H1 (cell line): ENCODE results near the gene FRRS1. TPM values are rescaled to one million over a fixed set of nuclear protein-coding genes. Genes with fewer than 3 reads are reported as not detected.

Experiments
- CTCF ChIA-PET: fragments of 300-600 bp; sonication (Branson Sonifier 250); formaldehyde crosslinking; loops from one replicate; lab custom pipeline; 2021; ENCODE audit not compliant: partially characterized antibody; lab: Charles Lee
- POLR2A ChIA-PET: fragments of 300-600 bp; sonication (Branson Sonifier 250); formaldehyde crosslinking; loops from one replicate; lab custom pipeline; 2021; ENCODE audit warnings: inconsistent platforms; ENCODE audit not compliant: partially characterized antibody; lab: Charles Lee
- DNase-seq, 2 experiments: peaks; one replicate each; pipeline versions ENCODE4 v3.0.0 to v3.0.0-alpha.2; 2010 to 2022; ENCODE audit warnings: low spot score in 2 of 2, low read depth in 1 of 2, mixed read lengths in 1 of 2
- FAIRE-seq: peaks from 2 replicates; lab custom pipeline; 2011; peaks lifted over from hg19 to GRCh38; lab: Jason Lieb, UNC
- H2AFZ ChIP-seq: 2 replicates; pipeline ENCODE4 v1.8.1; 2012; ENCODE audit warnings: low read length, inconsistent platforms
- H2AK5ac ChIP-seq: 2 replicates; pipeline ENCODE4 v1.6.1; 2013; ENCODE audit warnings: low read depth, low read length
- H2BK120ac ChIP-seq: replicated peaks from 2 replicates; pipeline ENCODE3; 2013; ENCODE audit warnings: low read depth, low read length, inconsistent platforms
- H2BK12ac ChIP-seq: 2 replicates; pipeline ENCODE4 v1.6.1; 2013; ENCODE audit warnings: low read depth, low read length
- H2BK15ac ChIP-seq: 2 replicates; pipeline ENCODE4 v1.6.1; 2013; ENCODE audit warnings: low read length
- H2BK20ac ChIP-seq: 2 replicates; pipeline ENCODE4 v1.6.1; 2013; ENCODE audit warnings: low read length
- H2BK5ac ChIP-seq: 2 replicates; pipeline ENCODE4 v1.6.1; 2013; ENCODE audit warnings: low read depth, low read length
- H3K14ac ChIP-seq: 2 replicates; pipeline ENCODE4 v1.6.1; 2013; ENCODE audit warnings: inconsistent platforms; ENCODE audit not compliant: insufficient read length
- H3K18ac ChIP-seq: 2 replicates; pipeline ENCODE4 v1.6.1; 2013; ENCODE audit warnings: low read length; ENCODE audit errors: extremely low read depth
- H3K23ac ChIP-seq: 2 replicates; pipeline ENCODE4 v1.6.1; 2013; ENCODE audit warnings: inconsistent platforms; ENCODE audit not compliant: insufficient read length
- H3K23me2 ChIP-seq: 2 replicates; pipeline ENCODE4 v1.6.1; 2013; ENCODE audit warnings: low read depth, low read length
- H3K27ac ChIP-seq: 2 replicates; pipeline ENCODE4 v1.6.1; 2011; ENCODE audit warnings: low read depth, low read length, inconsistent platforms
- H3K27me3 ChIP-seq, 4 experiments: replicated peaks in 1 of 4; 1 replicate in 1 of 4; 2 replicates in 3 of 4; pipeline versions ENCODE4 v1.6.1 to v1.8.1; 2011 to 2013; ENCODE audit warnings: low read length in 3 of 4, mild to moderate bottlenecking in 3 of 4, inconsistent platforms in 2 of 4, mixed read lengths in 2 of 4, moderate library complexity in 1 of 4; ENCODE audit not compliant: control insufficient read depth in 3 of 4, insufficient read depth in 3 of 4; ENCODE audit errors: extremely low read depth in 1 of 4
- H3K36me3 ChIP-seq, 4 experiments: 2 replicates each; pipeline versions ENCODE4 v1.6.1 to v1.8.1; 2011 to 2013; ENCODE audit warnings: mild to moderate bottlenecking in 4 of 4, low read length in 3 of 4, moderate library complexity in 2 of 4, control low read depth in 1 of 4, inconsistent platforms in 1 of 4; ENCODE audit not compliant: insufficient read depth in 4 of 4, control insufficient read depth in 2 of 4
- H3K4ac ChIP-seq: replicated peaks from 2 replicates; pipeline ENCODE3; 2013; ENCODE audit warnings: low read length, low read depth, mixed read lengths, inconsistent platforms; ENCODE audit not compliant: insufficient read length
- H3K4me1 ChIP-seq, 4 experiments: replicated peaks in 1 of 4; 1 replicate in 1 of 4; 2 replicates in 3 of 4; pipeline versions ENCODE4 v1.6.1 to v1.8.1; 2011 to 2013; ENCODE audit warnings: low read length in 3 of 4, inconsistent platforms in 2 of 4, mixed read lengths in 1 of 4; ENCODE audit not compliant: insufficient read depth in 4 of 4, control insufficient read depth in 3 of 4
- H3K4me2 ChIP-seq, 2 experiments: 2 replicates each; pipeline versions ENCODE4 v1.6.1 to v1.8.1; 2011 to 2013; ENCODE audit warnings: low read depth in 2 of 2, low read length in 2 of 2, control low read depth in 1 of 2, inconsistent platforms in 1 of 2, mild to moderate bottlenecking in 1 of 2; ENCODE audit not compliant: insufficient read depth in 1 of 2
- H3K4me3 ChIP-seq, 4 experiments: fragments of 200-600, 300-600 bp in 1 of 4; sonication (generic), shearing (Covaris generic), sonication (Bioruptor Twin) in 1 of 4; 2 replicates each; pipeline versions ENCODE4 v1.5.1 to v1.8.1; 2011 to 2016; ENCODE audit warnings: low read length in 4 of 4, low read depth in 3 of 4, control low read depth in 2 of 4, inconsistent platforms in 2 of 4, mild to moderate bottlenecking in 2 of 4, mixed read lengths in 1 of 4, moderate library complexity in 1 of 4; ENCODE audit not compliant: insufficient read depth in 2 of 4; ENCODE audit errors: extremely low read depth in 1 of 4
- H3K56ac ChIP-seq: replicated peaks from 2 replicates; pipeline ENCODE3; 2013; ENCODE audit warnings: low read depth, mild to moderate bottlenecking, mixed read lengths, low read length, inconsistent platforms; ENCODE audit not compliant: insufficient read length
- H3K79me1 ChIP-seq: 2 replicates; pipeline ENCODE4 v1.6.1; 2013; ENCODE audit warnings: low read depth, low read length, control low read depth
- H3K79me2 ChIP-seq, 2 experiments: 2 replicates each; pipeline versions ENCODE4 v1.6.1 to v1.8.1; 2012 to 2013; ENCODE audit warnings: low read length in 2 of 2, mild to moderate bottlenecking in 2 of 2, inconsistent platforms in 1 of 2; ENCODE audit not compliant: insufficient read depth in 2 of 2, control insufficient read depth in 1 of 2
- H3K9ac ChIP-seq, 4 experiments: replicated peaks in 1 of 4; 1 replicate in 1 of 4; 2 replicates in 3 of 4; pipeline versions ENCODE4 v1.6.1 to v1.8.1; 2011 to 2013; ENCODE audit warnings: low read depth in 3 of 4, low read length in 3 of 4, control low read depth in 2 of 4, mild to moderate bottlenecking in 2 of 4, moderate library complexity in 2 of 4, inconsistent platforms in 1 of 4; ENCODE audit errors: extremely low read depth in 1 of 4
- H3K9me3 ChIP-seq, 2 experiments: 2 replicates each; pipeline versions ENCODE4 v1.6.1 to v1.8.1; 2012 to 2013; ENCODE audit warnings: mild to moderate bottlenecking in 2 of 2, moderate library complexity in 2 of 2, control low read depth in 1 of 2, inconsistent platforms in 1 of 2, low read depth in 1 of 2, low read length in 1 of 2, mixed read lengths in 1 of 2; ENCODE audit not compliant: insufficient read depth in 2 of 2
- H4K20me1 ChIP-seq, 2 experiments: replicated peaks in 1 of 2; 2 replicates each; pipeline versions ENCODE3 to v1.8.1; 2011 to 2013; ENCODE audit warnings: inconsistent platforms in 2 of 2, low read length in 2 of 2, mild to moderate bottlenecking in 1 of 2; ENCODE audit not compliant: insufficient read depth in 2 of 2, control insufficient read depth in 1 of 2
- H4K5ac ChIP-seq: 2 replicates; pipeline ENCODE4 v1.6.1; 2013; ENCODE audit warnings: low read length, low read depth, mixed read lengths, inconsistent platforms; ENCODE audit not compliant: insufficient read length
- H4K8ac ChIP-seq: 2 replicates; pipeline ENCODE4 v1.8.0; 2013; ENCODE audit warnings: mild to moderate bottlenecking, moderate library complexity, low read length, inconsistent platforms; ENCODE audit not compliant: insufficient read depth; ENCODE audit errors: extremely low read depth
- H4K91ac ChIP-seq: replicated peaks from 2 replicates; pipeline ENCODE3; 2013; ENCODE audit warnings: low read length, mixed read lengths, inconsistent platforms; ENCODE audit not compliant: insufficient read length
- JUND ChIP-seq: IDR thresholded peaks from 2 replicates; pipeline ENCODE4 v1.6.1; 2011; ENCODE audit warnings: mild to moderate bottlenecking, improper control_type of control experiment, low read length
- TAF7 ChIP-seq: optimal IDR thresholded peaks from 2 replicates; pipeline ENCODE3; 2011; ENCODE audit warnings: low read depth, mild to moderate bottlenecking, inconsistent platforms, low read length, moderate library complexity, borderline replicate concordance
- WGBS, 2 experiments: shearing (Covaris generic) in 1 of 2; methylation state at CpG; one replicate each; pipeline versions ENCODE4 v1.1.6 to v1.1.7; 2013 to 2015; ENCODE audit warnings: low lambda C conversion rate in 2 of 2, mixed read lengths in 2 of 2, inconsistent platforms in 1 of 2, low coverage in 1 of 2, missing lambda C conversion rate in 1 of 2; ENCODE audit not compliant: insufficient replicate concordance in 2 of 2, insufficient coverage in 1 of 2, insufficient read length in 1 of 2; ENCODE audit errors: extremely low coverage in 1 of 2, missing lambda C conversion rate in 1 of 2; 5-methylcytosine and 5-hydroxymethylcytosine counted together
- polyA plus RNA-seq, 7 experiments: library from polyadenylated mRNA; depleted of rRNA in 3 of 7; stranded (reverse) in 5 of 7; unstranded in 2 of 7; fragments of >200 nt in 5 of 7; fragments of 200-250 nt in 2 of 7; gene quantifications; 1 replicate in 5 of 7; 2 replicates in 1 of 7; 4 replicates in 1 of 7; pipeline versions ENCODE4 v1.2.1 to v1.2.3, GENCODE V29; 2011 to 2013; ENCODE audit warnings: missing spikeins in 2 of 7, mixed read lengths in 2 of 7
- total RNA-seq: library from RNA; stranded (reverse); fragmentation: NEBNext Ultra II Directional; extraction: Animal tissue kit (Norgen Biotek cat#: 25700); gene quantifications from 2 replicates; pipeline ENCODE4 v1.2.1, GENCODE V29; 2021

FRRS1 gene
- total and polyA plus RNA-seq, 2 of the 8 experiments (the other 6 are each of a cell fraction or from before 2014, with no cell fraction given) = 3.5 to 6.5 TPM

DNA sequence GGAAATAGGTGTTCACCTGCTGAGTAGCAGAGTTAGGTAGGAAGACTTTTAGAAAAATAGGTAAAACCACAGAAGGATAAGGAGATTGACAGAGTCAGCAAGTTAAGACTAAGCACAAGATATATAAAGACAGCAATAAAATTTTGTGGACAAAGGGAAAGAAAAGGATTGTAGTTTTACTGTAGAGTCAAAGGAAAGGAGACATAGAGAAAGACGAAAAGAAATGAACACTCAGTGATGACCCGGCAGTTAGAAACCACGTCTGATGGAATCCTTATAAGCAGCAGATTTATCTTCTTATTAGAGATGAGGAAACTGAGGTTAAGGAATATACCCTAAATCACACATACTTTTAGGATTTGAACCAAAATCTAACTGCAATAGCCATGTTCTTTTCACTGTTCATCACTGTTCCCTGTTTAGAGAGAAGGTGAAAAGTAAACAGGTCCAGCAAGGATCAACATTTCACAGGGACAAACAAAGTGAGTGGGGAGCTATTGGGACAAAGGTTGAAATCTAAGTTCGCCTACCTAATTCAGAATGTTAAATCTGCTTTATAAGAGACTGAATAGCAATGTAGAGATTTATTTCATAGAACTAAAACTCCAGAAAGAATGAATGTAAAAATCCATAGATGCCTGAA lies 6.8 kb downstream of the FRRS1 start:
- no peaks in the 10 kb centered on the region for H3K36me3 ChIP-seq
- H3K18ac ChIP-seq = no peak overlapping the region
- no peaks in the 10 kb centered on the region for H4K20me1 ChIP-seq
- TF ChIP-seq TAF7 = no peak
- no peak for TF ChIP-seq JUND
- no peaks in the 10 kb centered on the region for H3K79me1 ChIP-seq
- H2AFZ ChIP-seq = no peak overlapping the region
- H3K9ac ChIP-seq = no peak overlapping the region
- H3K27ac ChIP-seq = no peak overlapping the region
- no peak overlapping the region for H3K4ac ChIP-seq
- H2BK120ac ChIP-seq = no peak overlapping the region
- no peaks in the 10 kb centered on the region for H3K27me3 ChIP-seq
- H4K8ac ChIP-seq = no peak overlapping the region
- DNase-seq (no peak), FAIRE-seq (no peak)
- H2BK15ac ChIP-seq = no peak overlapping the region
- no peak overlapping the region for H4K5ac ChIP-seq
- no peaks in the 10 kb centered on the region for H3K23me2 ChIP-seq
- H3K23ac ChIP-seq = no peak overlapping the region
- H3K9me3 ChIP-seq = peaks cover 0 to 2% of the 10 kb centered on the region in 2 experiments; a peak in 1 of 4 replicates
- no peak overlapping the region for H2AK5ac ChIP-seq
- no peak overlapping the region for H3K56ac ChIP-seq
- no peak overlapping the region for H2BK5ac ChIP-seq
- H3K4me1 ChIP-seq = peaks cover 0 to 8% (median 1%) of the 10 kb centered on the region in 4 experiments; a peak in 2 of 7 replicates
- no peak overlapping the region for H3K4me2 ChIP-seq
- WGBS, 2 experiments = 84% methylated on average over 4 of the region's 4 CpGs; no CpG with 5 or more reads in 1 of the 2 experiments
- POLR2A ChIA-PET = no interaction called here
- CTCF ChIA-PET = no interaction called here
- no peak overlapping the region for H3K4me3 ChIP-seq
- peaks cover 0 to 3% of the 10 kb centered on the region in 2 experiments; a peak in 1 of 4 replicates for H3K79me2 ChIP-seq
- no peak overlapping the region for H3K14ac ChIP-seq
- no peak overlapping the region for H4K91ac ChIP-seq
- H2BK12ac ChIP-seq = no peak overlapping the region
- no peak overlapping the region for H2BK20ac ChIP-seq
